ENCODE measurements around the gene LHFPL2. TPM values are rescaled to one million over a fixed set of nuclear protein-coding genes. Genes with fewer than 3 reads are reported as not detected.

LHFPL2 gene
- total RNA-seq, 1 donor from 2014 or later = 113 TPM

DNA sequence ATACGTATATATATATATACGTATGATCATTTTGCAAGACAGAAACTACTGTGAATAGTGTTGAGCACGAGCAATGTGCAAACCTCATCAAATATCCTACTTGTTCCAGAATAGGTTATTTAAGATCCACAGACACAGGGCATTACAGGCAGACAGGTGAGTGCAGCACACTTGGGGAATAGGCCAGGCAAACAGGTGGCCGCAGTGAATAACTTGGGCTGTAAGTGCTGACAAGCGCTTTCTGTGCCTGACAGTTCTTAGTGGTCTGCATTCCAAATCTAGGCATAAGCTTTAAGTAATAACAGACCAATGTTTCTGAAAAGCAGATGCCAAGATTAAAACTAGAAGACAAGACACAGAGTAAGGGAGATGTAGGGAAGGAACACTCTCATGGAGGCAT lies 77.9 kb downstream of the LHFPL2 start:
- TF ChIP-seq, protein P1, sequence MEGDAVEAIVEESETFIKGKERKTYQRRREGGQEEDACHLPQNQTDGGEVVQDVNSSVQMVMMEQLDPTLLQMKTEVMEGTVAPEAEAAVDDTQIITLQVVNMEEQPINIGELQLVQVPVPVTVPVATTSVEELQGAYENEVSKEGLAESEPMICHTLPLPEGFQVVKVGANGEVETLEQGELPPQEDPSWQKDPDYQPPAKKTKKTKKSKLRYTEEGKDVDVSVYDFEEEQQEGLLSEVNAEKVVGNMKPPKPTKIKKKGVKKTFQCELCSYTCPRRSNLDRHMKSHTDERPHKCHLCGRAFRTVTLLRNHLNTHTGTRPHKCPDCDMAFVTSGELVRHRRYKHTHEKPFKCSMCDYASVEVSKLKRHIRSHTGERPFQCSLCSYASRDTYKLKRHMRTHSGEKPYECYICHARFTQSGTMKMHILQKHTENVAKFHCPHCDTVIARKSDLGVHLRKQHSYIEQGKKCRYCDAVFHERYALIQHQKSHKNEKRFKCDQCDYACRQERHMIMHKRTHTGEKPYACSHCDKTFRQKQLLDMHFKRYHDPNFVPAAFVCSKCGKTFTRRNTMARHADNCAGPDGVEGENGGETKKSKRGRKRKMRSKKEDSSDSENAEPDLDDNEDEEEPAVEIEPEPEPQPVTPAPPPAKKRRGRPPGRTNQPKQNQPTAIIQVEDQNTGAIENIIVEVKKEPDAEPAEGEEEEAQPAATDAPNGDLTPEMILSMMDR (IDR thresholded peaks at IDR 0.05) = no peak
- no peak overlapping the region for H3K4me3 Mint-ChIP-seq (ENCODE audit: unreplicated experiment)

DNA sequence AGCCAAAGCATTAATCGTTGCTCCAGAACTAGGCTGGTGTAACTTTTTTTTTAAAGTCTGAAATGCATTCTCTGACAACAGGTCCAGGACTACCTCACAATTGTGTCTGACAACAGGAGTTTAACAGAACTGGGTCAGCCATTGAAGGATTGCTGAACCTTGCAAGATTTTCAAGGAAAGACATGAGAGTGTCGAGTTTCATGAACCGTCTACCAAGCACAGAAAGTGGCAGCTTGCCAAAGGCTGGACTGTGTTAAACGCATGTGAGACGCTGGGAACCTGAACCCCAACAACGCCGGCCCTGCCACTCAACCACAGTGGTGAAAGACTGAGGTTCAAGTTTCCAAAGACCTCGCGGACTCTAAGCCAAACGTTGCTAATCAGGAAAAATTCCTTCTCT lies 79.1 kb downstream of the LHFPL2 start:
- Mint-ChIP-seq H3K27me3 (ENCODE audit: unreplicated experiment) (no peaks in the 10 kb centered on the region), H3K4me1 (ENCODE audit: unreplicated experiment) (peaks cover 72% of the 10 kb centered on the region), H3K9me3 (ENCODE audit: unreplicated experiment) (no peaks in the 10 kb centered on the region), H3K36me3 (ENCODE audit: unreplicated experiment) (peaks cover 17% of the 10 kb centered on the region), H3K4me3 (ENCODE audit: unreplicated experiment) (no peak overlapping the region), H3K27ac (ENCODE audit: unreplicated experiment) (peak overlapping the region; percentile 68)
- peak; percentile 89 for DNase-seq (ENCODE audit: extremely low spot score, unreplicated experiment)
- TF ChIP-seq, protein P1 (IDR thresholded peaks at IDR 0.05) = no peak

More for the DNA sequence above, 77.9 kb downstream of the LHFPL2 start:
- Mint-ChIP-seq H3K36me3 (ENCODE audit: unreplicated experiment) (peaks cover 12% of the 10 kb centered on the region), H3K4me1 (ENCODE audit: unreplicated experiment) (peaks cover 84% of the 10 kb centered on the region), H3K27me3 (ENCODE audit: unreplicated experiment) (no peaks in the 10 kb centered on the region), H3K27ac (ENCODE audit: unreplicated experiment) (no peak overlapping the region), H3K9me3 (ENCODE audit: unreplicated experiment) (no peaks in the 10 kb centered on the region)
- DNase-seq (ENCODE audit: extremely low spot score, unreplicated experiment) = no peak

DNA sequence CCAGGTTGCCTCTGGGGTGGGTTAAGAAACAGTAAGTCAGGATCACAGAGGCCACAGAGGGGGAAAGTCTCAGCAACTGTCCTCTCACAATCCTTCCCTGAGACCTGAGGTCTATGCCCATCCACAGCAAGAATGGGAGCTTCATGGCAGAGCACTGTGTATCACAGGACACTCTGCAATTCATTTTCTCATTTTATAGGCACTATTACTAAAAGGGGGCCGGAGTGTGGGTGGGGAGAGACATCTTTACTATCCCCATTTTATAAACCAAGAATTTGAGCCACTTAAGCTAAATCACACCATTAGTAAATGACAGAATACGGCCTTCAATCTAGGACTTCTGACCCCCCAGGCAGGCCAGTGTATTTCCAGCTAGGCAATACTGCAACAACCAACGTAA lies 79.9 kb downstream of the LHFPL2 start:
- H3K27me3 Mint-ChIP-seq (ENCODE audit: unreplicated experiment) = no peaks in the 10 kb centered on the region
- no peaks in the 10 kb centered on the region for H3K9me3 Mint-ChIP-seq (ENCODE audit: unreplicated experiment)
- TF ChIP-seq, protein P1 (IDR thresholded peaks at IDR 0.05) = no peak
- H3K36me3 Mint-ChIP-seq (ENCODE audit: unreplicated experiment) = peaks cover 21% of the 10 kb centered on the region
- H3K4me1 Mint-ChIP-seq (ENCODE audit: unreplicated experiment) = peaks cover 65% of the 10 kb centered on the region
- no peak for DNase-seq (ENCODE audit: extremely low spot score, unreplicated experiment)
- peak overlapping the region; percentile 68 for H3K27ac Mint-ChIP-seq (ENCODE audit: unreplicated experiment)
- H3K4me3 Mint-ChIP-seq (ENCODE audit: unreplicated experiment) = no peak overlapping the region

DNA sequence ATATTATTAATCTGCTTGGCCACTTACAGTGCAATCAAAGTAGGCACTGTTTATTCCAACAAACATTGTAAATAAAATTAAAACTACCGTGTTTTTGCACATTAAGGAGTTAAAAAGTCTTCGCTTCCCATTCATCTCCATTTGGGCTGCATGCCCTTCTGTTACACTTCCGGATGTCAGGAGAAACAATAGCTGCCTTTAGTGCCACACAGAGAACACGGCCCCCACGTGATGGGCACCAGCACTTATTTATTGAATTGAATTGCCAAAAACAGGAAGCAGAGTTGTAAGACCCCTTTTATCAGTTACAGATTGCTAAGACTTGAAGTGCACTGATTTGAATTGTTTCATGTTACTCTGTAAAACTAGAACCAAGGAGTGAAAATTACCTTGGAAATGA lies 80.4 kb downstream of the LHFPL2 start:
- peaks cover 25% of the 10 kb centered on the region for H3K36me3 Mint-ChIP-seq (ENCODE audit: unreplicated experiment)
- no peaks in the 10 kb centered on the region for H3K9me3 Mint-ChIP-seq (ENCODE audit: unreplicated experiment)
- TF ChIP-seq, protein P1 (IDR thresholded peaks at IDR 0.05) = no peak
- DNase-seq (ENCODE audit: extremely low spot score, unreplicated experiment) = no peak
- H3K27ac Mint-ChIP-seq (ENCODE audit: unreplicated experiment) = peak overlapping the region; percentile 68
- H3K27me3 Mint-ChIP-seq (ENCODE audit: unreplicated experiment) = no peaks in the 10 kb centered on the region
- peaks cover 60% of the 10 kb centered on the region for H3K4me1 Mint-ChIP-seq (ENCODE audit: unreplicated experiment)
- H3K4me3 Mint-ChIP-seq (ENCODE audit: unreplicated experiment) = no peak overlapping the region

DNA sequence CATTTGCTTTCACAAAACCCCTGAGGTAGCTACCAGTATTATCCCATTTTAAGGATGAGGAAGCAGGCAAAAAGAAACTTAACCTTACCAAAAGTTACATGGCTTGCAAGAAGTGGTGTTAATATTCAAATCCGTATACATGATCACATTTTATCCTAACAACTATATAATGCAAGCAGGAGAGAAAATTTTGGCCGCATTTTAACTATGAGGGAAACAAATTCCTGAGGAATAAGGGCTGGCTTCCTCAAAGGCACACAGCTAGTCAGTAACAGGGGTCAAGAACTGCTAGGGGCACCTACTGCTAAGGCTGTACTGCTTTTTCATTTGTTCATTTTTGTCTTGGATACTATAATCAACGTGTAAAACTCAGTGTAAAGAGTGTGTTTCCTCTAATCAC lies 81.0 kb downstream of the LHFPL2 start:
- Mint-ChIP-seq H3K36me3 (ENCODE audit: unreplicated experiment) (peaks cover 26% of the 10 kb centered on the region), H3K27ac (ENCODE audit: unreplicated experiment) (peak overlapping the region; percentile 33), H3K9me3 (ENCODE audit: unreplicated experiment) (no peaks in the 10 kb centered on the region), H3K27me3 (ENCODE audit: unreplicated experiment) (no peaks in the 10 kb centered on the region), H3K4me3 (ENCODE audit: unreplicated experiment) (no peak overlapping the region), H3K4me1 (ENCODE audit: unreplicated experiment) (peaks cover 54% of the 10 kb centered on the region)
- DNase-seq (ENCODE audit: extremely low spot score, unreplicated experiment) = no peak
- TF ChIP-seq, protein P1 (IDR thresholded peaks at IDR 0.05) = no peak
